ENCODE results near the gene C15orf61.

Gene C15orf61

DNA sequence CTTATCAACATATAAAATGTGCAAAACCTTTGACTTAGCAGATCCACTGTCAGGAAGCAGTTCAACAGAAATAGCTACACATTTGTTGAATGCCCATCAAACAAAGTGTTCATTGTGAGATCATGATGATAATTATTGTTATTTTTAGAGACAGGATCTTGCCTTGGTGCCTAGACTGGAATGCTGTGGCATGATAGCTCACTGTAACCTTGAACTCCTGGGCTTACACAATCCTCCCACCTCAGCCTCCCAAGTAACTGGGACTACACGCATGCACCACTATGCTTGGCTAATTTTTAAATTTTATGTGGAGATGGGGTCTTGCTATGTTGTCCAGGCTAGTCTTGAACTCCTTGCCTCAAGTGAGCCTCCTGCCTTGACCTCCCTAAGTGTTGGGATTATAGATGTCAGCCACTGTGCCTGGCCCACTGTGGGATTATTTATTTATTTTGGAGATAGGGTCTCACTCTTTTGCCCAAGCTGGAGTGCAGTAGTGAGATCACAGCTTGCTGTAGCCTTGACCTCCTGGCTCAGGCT is 30.3 kb downstream of the C15orf61 start:
- DNase-seq: no peak

DNA sequence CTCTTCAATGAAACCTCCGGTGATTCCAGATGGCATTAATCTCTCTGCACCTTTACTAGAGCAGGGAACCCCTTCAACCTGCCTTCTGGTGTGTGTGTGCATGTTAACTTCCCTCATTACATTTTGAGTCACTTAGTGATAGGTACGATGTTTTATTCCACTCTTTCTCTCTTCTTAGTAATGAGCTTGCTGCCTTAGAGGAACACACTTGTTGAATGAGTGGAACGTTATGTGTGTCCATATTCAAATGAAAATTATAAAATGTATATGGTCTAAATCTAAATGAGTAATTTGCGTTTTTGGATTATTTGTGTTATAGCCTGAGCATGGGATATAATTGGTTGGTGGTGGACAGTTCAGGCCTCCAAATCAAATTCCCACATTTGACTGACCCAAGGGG is 33.6 kb downstream of the C15orf61 start:
- no peak for DNase-seq

DNA sequence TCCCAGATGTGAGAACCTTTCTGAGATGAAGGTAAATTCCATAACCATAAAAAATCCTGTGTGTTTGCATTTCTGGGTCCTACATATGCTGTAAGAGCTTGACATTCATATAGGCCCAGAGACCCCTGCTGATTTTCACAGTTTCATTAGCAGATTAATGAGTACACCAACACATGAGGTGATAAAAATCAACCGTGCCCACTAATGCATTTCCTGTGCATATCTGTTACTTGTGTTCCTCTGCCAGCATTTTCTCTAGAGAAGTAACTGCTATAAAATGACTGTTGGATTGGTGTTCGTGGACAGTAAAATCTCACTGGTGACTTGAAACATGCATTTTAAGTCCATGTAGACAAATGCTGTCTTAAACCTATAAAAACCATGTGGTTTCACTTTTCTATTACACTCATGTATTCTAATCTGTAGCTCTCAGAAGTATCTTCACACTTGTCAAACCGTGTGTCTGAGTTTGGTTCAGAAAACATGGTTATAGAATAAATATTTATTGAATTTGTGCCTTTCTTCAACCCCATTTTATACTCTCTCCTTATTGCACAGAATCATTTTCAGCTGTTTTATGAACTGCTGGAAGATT is 36.1 kb downstream of the C15orf61 start:
- no peak for DNase-seq

DNA sequence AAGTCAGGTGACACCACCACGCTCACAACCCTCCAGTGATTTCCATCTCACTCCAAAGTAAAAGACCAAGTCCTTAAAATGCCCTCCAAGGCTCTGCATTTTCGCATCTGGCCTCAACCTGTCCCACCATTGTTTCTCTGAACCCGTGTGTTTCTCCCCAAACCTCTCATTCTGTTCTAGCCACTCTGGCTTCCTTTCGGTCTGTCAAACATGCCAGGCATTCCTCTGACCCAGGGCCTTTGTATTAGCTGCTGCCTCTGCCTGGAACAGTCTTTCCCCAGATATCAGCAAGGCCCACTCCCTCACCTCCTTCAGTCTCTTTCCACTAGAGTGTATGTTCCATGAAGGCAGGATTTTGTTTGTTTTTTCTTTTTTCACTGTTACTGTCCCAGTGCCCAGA is 37.6 kb downstream of the C15orf61 start:
- DNase-seq: no peak

- DNase-seq: no peak
These were observed 38.2 kb downstream of the C15orf61 start for GRCh38 chr15:67559158-67559557.

- DNase-seq: no peak
These were observed 38.6 kb downstream of the C15orf61 start for GRCh38 chr15:67559576-67559975.

GRCh38 chr15:67560320-67560719 is 39.4 kb downstream of the C15orf61 start:
- DNase-seq: no peak

GRCh38 chr15:67563092-67563491 is 42.2 kb downstream of the C15orf61 start:
- DNase-seq: no peak

- DNase-seq: no peak
These were observed 43.4 kb downstream of the C15orf61 start for GRCh38 chr15:67564021-67564967.

DNA sequence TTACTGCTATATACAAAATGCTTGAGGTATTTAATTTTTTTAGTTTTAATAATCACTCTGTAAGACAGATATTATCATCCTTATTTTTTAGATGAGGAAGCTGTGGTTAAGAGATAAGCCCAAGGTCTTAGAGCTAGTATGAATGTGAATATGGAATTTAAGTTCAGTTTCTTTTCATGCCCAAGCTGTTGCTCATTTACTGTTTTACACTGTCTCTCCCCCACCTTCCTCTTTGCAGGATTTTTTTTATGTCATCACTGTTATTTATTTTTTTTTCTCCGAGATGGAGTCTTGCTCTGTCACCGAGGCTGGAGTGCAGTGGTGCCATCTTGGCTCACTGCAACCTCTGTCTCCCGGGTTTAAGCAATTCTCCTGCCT is 44.0 kb downstream of the C15orf61 start:
- DNase-seq: no peak

DNA sequence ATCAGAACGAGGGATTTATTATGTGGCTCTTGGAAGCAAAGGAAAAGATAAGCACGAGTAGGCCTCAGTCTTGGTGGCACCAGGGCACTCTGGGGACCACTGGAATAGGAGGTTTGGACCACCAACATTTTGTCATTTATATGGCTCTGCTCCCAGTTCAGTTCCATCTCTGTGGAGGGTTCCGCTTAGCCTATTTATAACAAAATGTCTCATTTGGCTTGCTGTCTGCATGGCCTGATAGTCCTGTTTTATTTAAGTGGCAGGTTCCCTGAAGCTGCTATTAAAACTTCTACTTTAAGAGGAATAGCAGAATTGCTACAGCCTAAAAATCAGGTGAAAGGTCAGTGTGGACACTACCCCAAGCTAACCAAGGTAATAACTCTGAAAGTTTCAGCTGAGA is 48.7 kb downstream of the C15orf61 start:
- no peak for DNase-seq

DNA sequence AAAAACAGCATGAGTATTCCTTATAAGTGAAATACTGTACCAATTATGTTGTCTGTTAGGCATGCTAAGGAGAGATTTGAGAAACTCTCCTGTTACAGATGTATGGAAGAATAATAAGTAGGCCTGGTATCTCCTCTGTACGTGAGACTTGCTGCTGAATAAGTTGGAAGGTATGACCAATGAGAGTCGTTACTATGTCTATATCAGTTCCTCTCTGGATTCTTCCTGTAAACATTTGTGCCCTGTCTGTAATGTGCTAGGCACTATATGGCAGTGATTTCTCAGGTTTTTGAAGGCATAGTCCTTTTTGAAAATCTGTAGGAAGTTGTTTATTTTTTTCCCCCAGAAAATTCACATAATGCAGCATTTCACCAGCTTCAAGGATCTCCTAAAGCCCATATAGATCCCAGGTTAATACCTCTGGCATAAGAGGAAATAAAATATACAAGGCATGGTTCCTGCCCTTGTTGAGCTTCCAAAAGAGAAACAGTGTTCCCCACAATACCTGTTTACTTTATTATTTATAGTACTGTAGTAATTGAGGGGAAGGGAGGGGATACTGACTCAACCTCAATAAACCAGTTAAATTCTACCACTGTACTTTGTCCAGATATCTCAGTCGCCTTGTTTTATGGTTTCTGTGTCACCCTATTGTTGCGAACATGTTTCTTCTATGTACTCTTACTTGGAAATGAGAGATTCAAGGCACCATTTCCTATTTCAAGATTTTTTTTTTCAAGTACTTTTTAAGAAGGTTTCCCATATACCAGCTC is 50.1 kb downstream of the C15orf61 start:
- no peak for DNase-seq

GRCh38 chr15:67571648-67572415 is 50.9 kb downstream of the C15orf61 start:
- DNase-seq: no peak

DNA sequence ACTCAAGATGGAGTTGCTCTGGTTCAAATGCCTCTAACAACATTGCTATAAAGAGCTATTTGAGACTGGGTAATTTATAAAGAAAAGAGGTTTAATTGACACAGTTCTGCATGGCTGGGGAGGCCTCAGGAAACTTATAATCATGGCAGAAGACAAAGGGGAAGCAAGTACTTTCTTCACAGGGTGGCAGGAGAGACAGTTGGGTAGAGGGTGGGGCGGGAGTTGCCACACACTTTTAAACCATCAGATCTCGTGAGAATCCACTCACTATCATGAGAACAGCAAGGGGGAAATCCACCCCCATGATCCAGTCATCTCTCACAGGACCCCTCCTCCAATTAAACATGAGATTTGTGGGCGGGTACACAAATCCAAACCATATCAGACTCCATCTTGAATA is 52.3 kb downstream of the C15orf61 start:
- DNase-seq: no peak

GRCh38 chr15:67575039-67575502 is 54.1 kb downstream of the C15orf61 start:
- DNase-seq: no peak

DNA sequence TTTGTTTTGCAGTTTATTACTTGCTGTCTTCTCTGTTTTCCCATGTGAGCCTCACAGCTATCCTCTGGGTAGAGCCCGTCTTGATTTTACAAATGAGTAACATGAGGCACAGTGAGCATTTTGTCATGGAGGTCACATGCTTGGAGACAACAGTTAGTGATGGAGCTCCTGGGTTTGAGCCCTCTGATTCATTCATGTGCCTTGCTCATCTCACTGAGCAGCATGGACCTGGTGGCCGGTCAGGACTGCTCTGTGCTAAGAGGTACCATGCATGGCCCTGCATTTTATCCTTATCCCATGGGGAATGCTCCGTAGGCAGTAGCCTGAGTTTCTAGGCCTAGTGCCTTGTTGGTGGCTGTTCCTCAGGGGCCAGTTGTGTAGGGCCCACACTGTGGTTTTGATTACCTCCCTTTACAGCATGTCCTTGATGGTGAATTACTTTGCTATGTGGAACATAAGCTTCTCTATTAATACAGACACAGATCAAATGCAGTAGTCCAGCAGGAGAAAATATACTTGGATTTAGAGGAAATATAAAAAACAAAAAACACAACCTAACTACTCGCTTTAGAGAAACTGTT is 57.2 kb downstream of the C15orf61 start:
- no peak for DNase-seq

DNA sequence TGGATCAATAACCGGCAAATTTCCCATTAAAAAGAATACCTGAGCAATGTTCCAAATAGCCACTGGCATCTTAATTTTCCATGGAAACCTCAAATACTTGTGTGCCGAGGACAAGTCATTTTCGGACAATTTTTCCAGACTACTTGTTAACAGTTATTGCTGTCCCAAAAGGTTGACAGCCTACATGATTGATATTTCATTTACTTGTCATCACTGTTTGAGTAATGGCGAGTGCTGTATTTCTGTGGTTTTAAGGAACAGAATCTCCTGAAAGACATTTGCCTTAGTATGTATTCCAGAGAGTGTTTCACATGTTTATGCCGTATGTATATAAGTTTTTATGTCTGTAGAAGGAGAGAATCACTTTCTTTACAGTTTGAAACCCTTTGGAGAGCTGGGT is 58.2 kb downstream of the C15orf61 start:
- no peak for DNase-seq
